Activated CD4-positive, alpha-beta T cell treated with anti-CD3 and anti-CD28 coated beads for 36 hours (primary cell): ENCODE results near the gene HOXC10. TPM values are rescaled to one million over a fixed set of nuclear protein-coding genes. Genes with fewer than 3 reads are reported as not detected.

ENCODE experiments used
- ATAC-seq: fragments of 200-7000 bp; cut with Tn5 transposase; one replicate; pipeline ENCODE4 v1.10.0; 2021; ENCODE audit warnings: mild to moderate bottlenecking, moderate library complexity
- CTCF ChIA-PET: fragments of 350-600 bp; sonication (Branson Sonifier 250); formaldehyde crosslinking; loops from one replicate; lab custom pipeline; 2021; ENCODE audit warnings: antibody characterized with exemption; lab: Charles Lee
- POLR2A ChIA-PET: fragments of 350-600 bp; sonication (Branson Sonifier 250); formaldehyde crosslinking; loops from one replicate; lab custom pipeline; 2021; ENCODE audit warnings: antibody characterized with exemption, inconsistent platforms; lab: Charles Lee
- DNase-seq: peaks from one replicate; pipeline ENCODE4 v3.0.0-alpha.2; 2020
- H3K27ac Mint-ChIP-seq: one replicate; pipeline ENCODE4 v1.8.0; 2021; ENCODE audit warnings: mixed read lengths
- H3K27me3 Mint-ChIP-seq: one replicate; pipeline ENCODE4 v1.8.0; 2021; ENCODE audit warnings: mixed read lengths
- H3K36me3 Mint-ChIP-seq: one replicate; pipeline ENCODE4 v1.8.0; 2021; ENCODE audit warnings: low read depth, mixed read lengths
- H3K4me1 Mint-ChIP-seq: one replicate; pipeline ENCODE4 v1.8.0; 2021; ENCODE audit warnings: mixed read lengths
- H3K4me3 Mint-ChIP-seq: one replicate; pipeline ENCODE4 v1.8.0; 2021; ENCODE audit warnings: mild to moderate bottlenecking, moderate library complexity, mixed read lengths
- H3K9me3 Mint-ChIP-seq: one replicate; pipeline ENCODE4 v1.8.0; 2021; ENCODE audit warnings: low read depth, mixed read lengths
- intact Hi-C, 2 experiments: fragments of 100-400 bp; cut with DNase I in 1 of 2; cut with micrococcal nuclease in 1 of 2; formaldehyde crosslinking; loops; one replicate each; pipeline versions ENCODE4 v1.14.2 to v1.15.1; 2022 to 2024; cut with DNase I, micrococcal nuclease
- total RNA-seq, 2 experiments: library from RNA; stranded (reverse); gene quantifications; one replicate each; pipeline ENCODE4 v1.2.3, GENCODE V29; 2021

The HOXC10 gene
- total RNA-seq, 2 experiments from 2014 or later, result not detected

GRCh38 chr12:54028314-54029201, 43.6 kb downstream of the HOXC10 start, which contains the start of gene HOXC6:
TSS of gene HOXC6 (plus strand) at chr12:54028440. CDS start at chr12:54028522, 82 bp downstream.
- no peaks in the 10 kb centered on the region for H3K36me3 Mint-ChIP-seq
- POLR2A ChIA-PET, result interaction anchor here (0.6 kb wide), 1 partner anchor 62 kb away, joined by 3 read pairs; no protein-coding TSS in a partner anchor
- H3K4me1 Mint-ChIP-seq, result peaks cover 23% of the 10 kb centered on the region
- CTCF ChIA-PET, result interaction anchor here (0.6 to 1.5 kb wide), 9 partner anchors 11 to 190 kb away, joined by 3 to 7 read pairs (median 3); no protein-coding TSS in a partner anchor
- H3K27me3 Mint-ChIP-seq, result peaks cover 67% of the 10 kb centered on the region
- H3K4me3 Mint-ChIP-seq, result peak within 1 kb of the TSS; percentile 2
- peak; percentile 48 for ATAC-seq
- H3K27ac Mint-ChIP-seq, result no peak within 1 kb of the TSS
- DNase-seq, result no peak
- intact Hi-C loops, result no loop called here
- H3K9me3 Mint-ChIP-seq, result peaks cover 3% of the 10 kb centered on the region

- ChIA-PET POLR2A (no interaction called here), CTCF (interaction anchor here (0.5 to 4.3 kb wide), 11 partner anchors 13 to 228 kb away, joined by 3 to 56 read pairs (median 5); no protein-coding TSS in a partner anchor)
- H3K9me3 Mint-ChIP-seq, result peaks cover 3% of the 10 kb centered on the region
- ATAC-seq (no peak), DNase-seq (no peak)
- no peaks in the 10 kb centered on the region for H3K36me3 Mint-ChIP-seq
- H3K27ac Mint-ChIP-seq, result no peak overlapping the region
- peaks cover 66% of the 10 kb centered on the region for H3K27me3 Mint-ChIP-seq
- peaks cover 27% of the 10 kb centered on the region for H3K4me1 Mint-ChIP-seq
- H3K4me3 Mint-ChIP-seq, result no peak overlapping the region
- intact Hi-C loops, result no loop called here
Measured at GRCh38 chr12:54029529-54030441, 44.8 kb downstream of the HOXC10 start.

GRCh38 chr12:54030442-54030801, 45.5 kb downstream of the HOXC10 start:
- ChIA-PET CTCF (interaction anchor here (0.5 to 4.3 kb wide), 10 partner anchors 11 to 184 kb away, joined by 3 to 72 read pairs (median 6); partner anchors contain the start of gene SMUG1), POLR2A (interaction anchor here (0.6 kb wide), 1 partner anchor 287 kb away, joined by 3 read pairs; no protein-coding TSS in a partner anchor)
- H3K27me3 Mint-ChIP-seq, result peaks cover 71% of the 10 kb centered on the region
- H3K4me3 Mint-ChIP-seq, result no peak overlapping the region
- H3K4me1 Mint-ChIP-seq, result peaks cover 29% of the 10 kb centered on the region
- peaks cover 3% of the 10 kb centered on the region for H3K9me3 Mint-ChIP-seq
- no peak overlapping the region for H3K27ac Mint-ChIP-seq
- no peaks in the 10 kb centered on the region for H3K36me3 Mint-ChIP-seq
- DNase-seq (no peak), ATAC-seq (no peak)
- intact Hi-C loops, result no loop called here

GRCh38 chr12:54030889-54031471, 46.0 kb downstream of the HOXC10 start:
- ChIA-PET CTCF (interaction anchor here (0.5 to 4.3 kb wide), 14 partner anchors 8 to 176 kb away, joined by 3 to 72 read pairs (median 8); partner anchors contain the start of gene SMUG1), POLR2A (interaction anchor here (0.6 kb wide), 1 partner anchor 288 kb away, joined by 3 read pairs; no protein-coding TSS in a partner anchor)
- no peaks in the 10 kb centered on the region for H3K36me3 Mint-ChIP-seq
- no peak for ATAC-seq
- H3K27ac Mint-ChIP-seq, result no peak overlapping the region
- DNase-seq, result no peak
- intact Hi-C loops, result no loop called here
- H3K4me3 Mint-ChIP-seq, result no peak overlapping the region
- H3K27me3 Mint-ChIP-seq, result peaks cover 70% of the 10 kb centered on the region
- peaks cover 3% of the 10 kb centered on the region for H3K9me3 Mint-ChIP-seq
- peaks cover 29% of the 10 kb centered on the region for H3K4me1 Mint-ChIP-seq

GRCh38 chr12:54031480-54031879, 46.5 kb downstream of the HOXC10 start:
- intact Hi-C loops, result no loop called here
- Mint-ChIP-seq H3K4me1 (peaks cover 29% of the 10 kb centered on the region), H3K36me3 (no peaks in the 10 kb centered on the region), H3K9me3 (peaks cover 3% of the 10 kb centered on the region), H3K27ac (no peak overlapping the region), H3K27me3 (peaks cover 71% of the 10 kb centered on the region), H3K4me3 (no peak overlapping the region)
- POLR2A ChIA-PET, result no interaction called here
- CTCF ChIA-PET, result interaction anchor here (0.6 to 4.3 kb wide), 17 partner anchors 9 to 175 kb away, joined by 3 to 72 read pairs (median 6); partner anchors contain the start of gene SMUG1
- no peak for ATAC-seq
- no peak for DNase-seq

GRCh38 chr12:54032086-54032619, 47.2 kb downstream of the HOXC10 start:
- CTCF ChIA-PET, result interaction anchor here (0.5 to 4.3 kb wide), 43 partner anchors 9 to 387 kb away, joined by 3 to 72 read pairs (median 5); partner anchors contain the start of genes HOXC10, HOXC12, HOXC4 and HOXC8
- Mint-ChIP-seq H3K36me3 (no peaks in the 10 kb centered on the region), H3K4me3 (no peak overlapping the region), H3K9me3 (peaks cover 3% of the 10 kb centered on the region), H3K4me1 (peaks cover 25% of the 10 kb centered on the region), H3K27me3 (peaks cover 65% of the 10 kb centered on the region), H3K27ac (no peak overlapping the region)
- DNase-seq, result no peak
- POLR2A ChIA-PET, result interaction anchor here (0.6 to 0.9 kb wide), 2 partner anchors 141 to 825 kb away, joined by 3 to 5 read pairs; partner anchors contain the start of gene ITGB7
- intact Hi-C loops, result loop anchor here (1.0 to 2.0 kb wide), 3 partner anchors 26 to 169 kb away; no protein-coding TSS in a partner anchor
- ATAC-seq, result no peak

- H3K4me3 Mint-ChIP-seq, result peak within 1 kb of the TSS; percentile 28
- no peaks in the 10 kb centered on the region for H3K36me3 Mint-ChIP-seq
- H3K27ac Mint-ChIP-seq, result no peak within 1 kb of the TSS
- intact Hi-C loops, result loop anchor here (1.0 to 2.0 kb wide), 3 partner anchors 26 to 168 kb away; no protein-coding TSS in a partner anchor
- ATAC-seq (peak; percentile 36), DNase-seq (peak; percentile 81)
- H3K4me1 Mint-ChIP-seq, result peaks cover 25% of the 10 kb centered on the region
- peaks cover 3% of the 10 kb centered on the region for H3K9me3 Mint-ChIP-seq
- peaks cover 64% of the 10 kb centered on the region for H3K27me3 Mint-ChIP-seq
- POLR2A ChIA-PET, result interaction anchor here (0.6 to 0.9 kb wide), 2 partner anchors 141 to 825 kb away, joined by 3 to 5 read pairs; partner anchors contain the start of gene ITGB7
- CTCF ChIA-PET, result interaction anchor here (0.5 to 4.3 kb wide), 45 partner anchors 9 to 387 kb away, joined by 3 to 72 read pairs (median 5); partner anchors contain the start of genes HOXC10, HOXC12, HOXC4 and HOXC8
Measured at GRCh38 chr12:54032627-54033100, 47.7 kb downstream of the HOXC10 start, which contains the start of gene HOXC5. TSS of gene HOXC5 (plus strand) at chr12:54033050. CDS start at chr12:54033123, 73 bp downstream.

- ATAC-seq (peak; percentile 8), DNase-seq (no peak)
- CTCF ChIA-PET, result interaction anchor here (0.5 to 4.3 kb wide), 33 partner anchors 11 to 225 kb away, joined by 3 to 72 read pairs (median 6); partner anchors contain the start of genes HOXC10, HOXC12, HOXC4 and HOXC8
- intact Hi-C loops, result loop anchor here in 1 of 2 experiments (2.0 kb wide), 1 partner anchor 167 kb away; no protein-coding TSS in a partner anchor
- POLR2A ChIA-PET, result interaction anchor here (0.9 kb wide), 1 partner anchor 140 kb away, joined by 5 read pairs; no protein-coding TSS in a partner anchor
- Mint-ChIP-seq H3K4me3 (no peak overlapping the region), H3K9me3 (peaks cover 3% of the 10 kb centered on the region), H3K27ac (no peak overlapping the region), H3K36me3 (no peaks in the 10 kb centered on the region), H3K4me1 (peaks cover 25% of the 10 kb centered on the region), H3K27me3 (peaks cover 63% of the 10 kb centered on the region)
Measured at GRCh38 chr12:54033106-54033979, 48.4 kb downstream of the HOXC10 start.
